Body of pancreas (tissue), 4 donors: ENCODE data around the gene TLR4. TPM values are rescaled to one million over a fixed set of nuclear protein-coding genes. Genes with fewer than 3 reads are reported as not detected.

Experiments
- ATAC-seq: fragments of 150-250 bp; one replicate; pipeline ENCODE4 v1.9.1; 2016
- DNase-seq, 4 donors: peaks; one replicate each; pipeline ENCODE4 v3.0.0-alpha.2; 2019
- H3K27ac ChIP-seq, 4 donors: fragments of 200-600 bp; sonication (generic); 1 replicate in 3 of 4; 2 replicates in 1 of 4; pipeline versions ENCODE4 v1.5.1 to v1.6.1; 2016 to 2019; ENCODE audit warnings: mild to moderate bottlenecking in 1 of 4, mixed read lengths in 1 of 4, moderate library complexity in 1 of 4
- H3K27me3 ChIP-seq, 2 donors: fragments of 200-600 bp; sonication (generic); one replicate each; pipeline ENCODE4 v1.6.0; 2016; ENCODE audit warnings: mild to moderate bottlenecking in 1 of 2
- H3K36me3 ChIP-seq, 2 donors: fragments of 200-600 bp; sonication (generic); replicated peaks in 1 of 2; 2 replicates each; pipeline ENCODE4 v1.5.1; 2016; ENCODE audit warnings: low read depth in 2 of 2; ENCODE audit not compliant: insufficient read depth in 1 of 2
- H3K4me1 ChIP-seq: fragments of 200-600 bp; sonication (generic); one replicate; pipeline ENCODE4 v1.6.0; 2016
- H3K4me3 ChIP-seq, 2 donors: fragments of 200-600 bp; sonication (generic); 1 replicate in 1 of 2; 2 replicates in 1 of 2; pipeline ENCODE4 v1.5.1; 2016 to 2019
- H3K9me3 ChIP-seq, 3 donors: fragments of 200-600 bp; sonication (generic); 1 replicate in 2 of 3; 2 replicates in 1 of 3; pipeline ENCODE4 v1.5.1; 2016
- POLR2A ChIP-seq, 3 donors: fragments of 450-650 bp; IDR thresholded peaks; one replicate each; pipeline ENCODE4 v1.6.1; 2016; ENCODE audit warnings: antibody characterized with exemption in 3 of 3, mild to moderate bottlenecking in 2 of 3
- WGBS, 2 donors: methylation state at CpG; one replicate each; pipeline ENCODE4 v1.1.5; 2017; 5-methylcytosine and 5-hydroxymethylcytosine counted together
- intact Hi-C: fragments of 100-400 bp; cut with DNase I; formaldehyde crosslinking; loops from one replicate; pipeline ENCODE4 v1.15.1; 2023
- total RNA-seq, 2 donors: library from RNA; depleted of rRNA; stranded (reverse); fragments of >200 nt; gene quantifications; one replicate each; pipeline ENCODE4 v1.1.0, GENCODE V29; 2016
- TF ChIP-seq, protein P1 (sequence below), 7 experiments: fragments of 450-650 bp in 4 of 7; fragments of 200-600 bp in 3 of 7; sonication (generic) in 3 of 7; IDR thresholded peaks; one replicate each; pipeline ENCODE4 v1.5.1; 2016 to 2019; ENCODE audit warnings: antibody characterized with exemption in 7 of 7

TLR4 gene
- total RNA-seq, 2 donors from 2014 or later, result 5.2 to 7.6 TPM

DNA sequence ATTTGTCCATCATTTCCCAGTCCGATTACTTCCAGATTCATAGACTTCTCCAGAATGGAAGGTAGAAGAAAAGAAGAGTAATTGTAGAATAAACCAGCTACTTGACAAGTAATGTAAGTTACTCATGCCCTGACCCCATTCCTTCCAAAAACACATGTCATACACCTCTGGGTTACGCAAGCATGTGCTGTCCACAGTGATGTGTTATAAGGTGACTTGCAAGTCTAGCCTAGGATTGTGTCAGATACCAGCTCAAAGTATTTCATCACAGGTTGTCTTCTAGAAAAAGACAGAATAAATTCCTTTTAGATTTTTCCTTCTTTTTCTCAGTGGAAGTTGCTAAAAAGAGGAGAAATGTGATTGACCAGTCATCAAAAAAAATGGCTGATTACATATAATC, 8.0 kb upstream of the TLR4 start:
- no peaks in the 10 kb centered on the region for H3K27me3 ChIP-seq
- TF ChIP-seq POLR2A (IDR thresholded peaks at IDR 0.05), result no peak
- TF ChIP-seq, protein P1, sequence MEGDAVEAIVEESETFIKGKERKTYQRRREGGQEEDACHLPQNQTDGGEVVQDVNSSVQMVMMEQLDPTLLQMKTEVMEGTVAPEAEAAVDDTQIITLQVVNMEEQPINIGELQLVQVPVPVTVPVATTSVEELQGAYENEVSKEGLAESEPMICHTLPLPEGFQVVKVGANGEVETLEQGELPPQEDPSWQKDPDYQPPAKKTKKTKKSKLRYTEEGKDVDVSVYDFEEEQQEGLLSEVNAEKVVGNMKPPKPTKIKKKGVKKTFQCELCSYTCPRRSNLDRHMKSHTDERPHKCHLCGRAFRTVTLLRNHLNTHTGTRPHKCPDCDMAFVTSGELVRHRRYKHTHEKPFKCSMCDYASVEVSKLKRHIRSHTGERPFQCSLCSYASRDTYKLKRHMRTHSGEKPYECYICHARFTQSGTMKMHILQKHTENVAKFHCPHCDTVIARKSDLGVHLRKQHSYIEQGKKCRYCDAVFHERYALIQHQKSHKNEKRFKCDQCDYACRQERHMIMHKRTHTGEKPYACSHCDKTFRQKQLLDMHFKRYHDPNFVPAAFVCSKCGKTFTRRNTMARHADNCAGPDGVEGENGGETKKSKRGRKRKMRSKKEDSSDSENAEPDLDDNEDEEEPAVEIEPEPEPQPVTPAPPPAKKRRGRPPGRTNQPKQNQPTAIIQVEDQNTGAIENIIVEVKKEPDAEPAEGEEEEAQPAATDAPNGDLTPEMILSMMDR (IDR thresholded peaks at IDR 0.05), result no peak
- 84 to 85% methylated on average over 2 of the region's 2 CpGs for WGBS, 2 donors
- intact Hi-C loops, result no loop called here
- H3K9me3 ChIP-seq, result peaks cover 0 to 5% (median 0%) of the 10 kb centered on the region in 3 donors
- H3K27ac ChIP-seq, result no peak overlapping the region
- DNase-seq (no peak), ATAC-seq (no peak)
- H3K36me3 ChIP-seq, result no peaks in the 10 kb centered on the region
- no peak overlapping the region for H3K4me3 ChIP-seq
- H3K4me1 ChIP-seq, result no peaks in the 10 kb centered on the region

DNA sequence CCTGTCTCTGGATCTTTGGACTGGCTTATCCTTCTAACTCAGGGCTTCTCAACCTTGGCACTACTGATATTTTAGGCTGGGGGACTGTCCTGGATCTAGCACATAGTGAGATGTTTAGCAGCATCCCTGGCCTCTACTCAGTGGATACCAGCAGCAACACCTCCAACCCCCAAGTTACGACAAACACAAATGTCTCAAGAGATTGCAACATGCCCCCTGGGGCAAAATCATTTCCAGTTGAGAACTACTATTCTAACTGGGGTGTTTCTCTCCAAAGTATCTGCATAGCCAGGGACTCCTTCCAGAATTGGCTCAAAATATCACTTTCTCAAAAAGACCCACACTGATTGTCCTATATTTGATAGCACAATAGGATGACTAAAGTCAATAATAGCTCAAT, 7.2 kb upstream of the TLR4 start:
- H3K36me3 ChIP-seq, result no peaks in the 10 kb centered on the region
- H3K27me3 ChIP-seq, result no peaks in the 10 kb centered on the region
- no peaks in the 10 kb centered on the region for H3K4me1 ChIP-seq
- H3K4me3 ChIP-seq, result no peak overlapping the region
- no peak for ATAC-seq
- 85 to 92% methylated on average over 1 of the region's 1 CpG for WGBS, 2 donors
- intact Hi-C loops, result no loop called here
- TF ChIP-seq, protein P1 (IDR thresholded peaks at IDR 0.05), result no peak
- TF ChIP-seq POLR2A (IDR thresholded peaks at IDR 0.05), result no peak
- DNase-seq, result no peak
- H3K27ac ChIP-seq, result no peak overlapping the region
- H3K9me3 ChIP-seq, result peaks cover 0 to 5% (median 0%) of the 10 kb centered on the region in 3 donors

DNA sequence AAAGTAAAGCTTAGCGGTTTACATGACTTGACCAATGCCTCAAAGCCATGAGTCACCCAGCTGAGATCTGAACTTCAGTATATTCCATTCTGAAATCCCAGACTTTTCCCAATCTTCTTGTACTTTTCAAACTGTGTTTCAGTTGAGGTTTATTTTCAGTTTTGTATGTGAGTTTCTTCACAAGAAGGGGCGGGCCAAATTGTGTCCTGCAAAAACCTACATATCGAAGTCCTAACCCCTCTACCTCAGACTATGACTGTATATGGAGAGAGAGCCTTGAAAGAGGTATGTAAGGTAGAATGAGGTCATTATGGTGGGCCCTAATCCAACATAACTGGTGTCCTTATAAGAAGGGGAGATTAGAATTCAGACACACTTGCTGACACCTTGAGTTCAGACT, 666 bp upstream of the TLR4 start:
- intact Hi-C loops, result no loop called here
- no peak for ATAC-seq
- Histone ChIP-seq H3K4me3 (no peak overlapping the region), H3K36me3 (no peaks in the 10 kb centered on the region), H3K9me3 (no peaks in the 10 kb centered on the region), H3K27me3 (no peaks in the 10 kb centered on the region), H3K4me1 (no peaks in the 10 kb centered on the region), H3K27ac (peak overlapping the region in 1 of 4 donors; percentile 69)
- DNase-seq, result no peak
- WGBS, 2 donors, result 82 to 85% methylated on average over 3 of the region's 3 CpGs
- TF ChIP-seq, protein P1 (IDR thresholded peaks at IDR 0.05), result no peak
- TF ChIP-seq POLR2A (IDR thresholded peaks at IDR 0.05), result no peak

DNA sequence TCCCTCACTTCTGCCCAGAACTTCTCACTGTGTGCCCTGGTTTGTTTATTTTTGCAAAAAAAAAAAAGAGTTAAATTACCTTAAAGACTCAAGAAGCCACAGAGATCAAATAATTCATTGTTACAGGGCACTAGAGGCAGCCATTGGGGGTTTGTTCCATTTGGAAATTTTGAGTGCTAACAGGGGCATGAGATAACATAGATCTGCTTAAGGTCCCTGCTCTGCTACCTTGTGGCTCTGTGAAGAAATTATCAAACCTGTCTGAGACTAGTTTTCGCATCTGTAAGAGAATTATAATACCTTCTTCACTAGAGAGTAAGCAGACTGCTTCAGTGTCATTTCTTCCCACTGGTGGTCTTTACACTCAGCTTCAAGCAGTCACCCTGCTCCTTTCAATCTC, 394 bp downstream of the TLR4 start:
- ATAC-seq (no peak), DNase-seq (no peak)
- 30 to 46% methylated on average over 1 of the region's 1 CpG for WGBS, 2 donors
- H3K27me3 ChIP-seq, result no peaks in the 10 kb centered on the region
- intact Hi-C loops, result no loop called here
- H3K4me3 ChIP-seq, result no peak overlapping the region
- no peaks in the 10 kb centered on the region for H3K9me3 ChIP-seq
- peak overlapping the region in 2 of 4 donors; percentile 37 to 60 for H3K27ac ChIP-seq
- H3K4me1 ChIP-seq, result no peaks in the 10 kb centered on the region
- no peaks in the 10 kb centered on the region for H3K36me3 ChIP-seq
- TF ChIP-seq, protein P1 (IDR thresholded peaks at IDR 0.05), result no peak
- no peak for TF ChIP-seq POLR2A (IDR thresholded peaks at IDR 0.05)

DNA sequence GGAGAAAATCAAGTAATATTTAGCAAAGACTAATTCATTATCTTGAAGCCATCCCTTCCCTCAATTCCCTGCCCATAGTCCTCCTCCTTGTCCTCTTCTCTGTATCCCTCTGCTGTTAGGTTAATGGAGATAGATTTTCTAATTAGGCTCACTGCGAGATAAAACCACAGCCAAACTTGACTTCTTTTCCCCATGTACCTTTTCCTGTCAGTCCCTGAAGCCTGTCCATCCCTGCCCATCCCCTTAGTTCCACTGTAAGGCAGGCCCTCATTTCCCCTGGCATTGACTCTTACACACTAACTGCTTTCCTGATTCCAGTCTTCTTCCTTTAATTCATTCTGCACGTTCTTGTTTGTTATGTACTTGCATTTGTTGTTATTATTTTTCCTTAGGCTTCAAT, 1.2 kb downstream of the TLR4 start:
- intact Hi-C loops, result no loop called here
- H3K4me3 ChIP-seq, result no peak overlapping the region

More for the DNA sequence above, 1.2 kb downstream of the TLR4 start:
- WGBS, 2 donors, result 48 to 61% methylated on average over 2 of the region's 2 CpGs
- DNase-seq (no peak), ATAC-seq (no peak)
- no peak for TF ChIP-seq POLR2A (IDR thresholded peaks at IDR 0.05)
- TF ChIP-seq, protein P1 (IDR thresholded peaks at IDR 0.05), result no peak
- Histone ChIP-seq H3K9me3 (no peaks in the 10 kb centered on the region), H3K4me1 (no peaks in the 10 kb centered on the region), H3K27ac (no peak overlapping the region), H3K27me3 (no peaks in the 10 kb centered on the region), H3K36me3 (no peaks in the 10 kb centered on the region)
